ENCODE measurements around the gene DCXR. TPM values are rescaled to one million over a fixed set of nuclear protein-coding genes. Genes with fewer than 3 reads are reported as not detected.

DCXR gene
- total and polyA plus RNA-seq, 2 of the 13 experiments (the other 11 are each of a cell fraction or from before 2014, with no cell fraction given), result 287 to 311 TPM

DNA sequence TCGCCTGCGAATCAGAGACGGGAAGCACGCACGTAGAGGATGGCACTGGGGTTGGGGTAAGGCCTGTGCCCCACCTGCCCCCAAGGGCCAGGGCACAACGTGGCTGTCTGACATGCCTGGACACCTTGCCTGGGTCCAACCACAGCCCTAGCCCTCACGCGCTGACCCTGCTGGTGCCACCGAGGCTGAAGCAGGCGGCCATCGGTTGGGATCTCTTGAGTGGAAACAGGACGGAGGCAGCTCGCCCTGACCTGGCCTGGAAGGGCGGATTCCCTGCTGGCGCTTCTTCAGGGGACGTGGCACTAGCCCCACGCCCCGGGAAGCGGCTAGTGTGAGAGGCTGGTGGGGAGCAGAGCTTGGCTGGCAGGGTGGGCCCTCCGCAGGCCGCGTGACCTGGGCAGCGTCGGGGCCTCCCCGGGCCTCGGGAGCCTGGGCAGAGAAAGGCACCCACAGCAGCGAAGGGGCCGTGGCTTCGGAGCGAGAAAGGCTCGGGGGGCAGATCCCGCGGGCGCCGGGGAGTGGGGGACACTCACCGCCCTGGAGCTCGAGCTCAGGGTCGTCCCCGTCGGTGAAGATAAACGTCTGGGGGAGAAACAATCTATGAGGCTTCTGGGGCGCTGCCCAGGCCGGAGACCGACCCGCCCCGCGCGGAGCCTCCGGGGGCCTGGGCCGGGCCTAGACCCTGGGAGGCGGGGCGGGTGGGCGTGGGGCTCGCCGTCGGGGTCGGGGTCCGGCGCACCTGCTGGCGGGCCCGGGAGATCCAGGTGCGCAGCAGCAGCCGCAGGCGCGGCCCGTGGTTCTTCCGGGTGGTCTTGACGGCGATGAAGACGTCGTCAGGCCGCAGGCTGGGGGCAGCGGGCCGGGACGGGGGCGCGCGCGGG, 13.5 kb upstream of the DCXR start (continued):
- TF ChIP-seq, protein P1, sequence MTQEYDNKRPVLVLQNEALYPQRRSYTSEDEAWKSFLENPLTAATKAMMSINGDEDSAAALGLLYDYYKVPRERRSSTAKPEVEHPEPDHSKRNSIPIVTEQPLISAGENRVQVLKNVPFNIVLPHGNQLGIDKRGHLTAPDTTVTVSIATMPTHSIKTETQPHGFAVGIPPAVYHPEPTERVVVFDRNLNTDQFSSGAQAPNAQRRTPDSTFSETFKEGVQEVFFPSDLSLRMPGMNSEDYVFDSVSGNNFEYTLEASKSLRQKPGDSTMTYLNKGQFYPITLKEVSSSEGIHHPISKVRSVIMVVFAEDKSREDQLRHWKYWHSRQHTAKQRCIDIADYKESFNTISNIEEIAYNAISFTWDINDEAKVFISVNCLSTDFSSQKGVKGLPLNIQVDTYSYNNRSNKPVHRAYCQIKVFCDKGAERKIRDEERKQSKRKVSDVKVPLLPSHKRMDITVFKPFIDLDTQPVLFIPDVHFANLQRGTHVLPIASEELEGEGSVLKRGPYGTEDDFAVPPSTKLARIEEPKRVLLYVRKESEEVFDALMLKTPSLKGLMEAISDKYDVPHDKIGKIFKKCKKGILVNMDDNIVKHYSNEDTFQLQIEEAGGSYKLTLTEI (CRISPR knock-in tag; conservative IDR thresholded peaks at IDR 0.05), result no peak
- TF ChIP-seq, protein P2, sequence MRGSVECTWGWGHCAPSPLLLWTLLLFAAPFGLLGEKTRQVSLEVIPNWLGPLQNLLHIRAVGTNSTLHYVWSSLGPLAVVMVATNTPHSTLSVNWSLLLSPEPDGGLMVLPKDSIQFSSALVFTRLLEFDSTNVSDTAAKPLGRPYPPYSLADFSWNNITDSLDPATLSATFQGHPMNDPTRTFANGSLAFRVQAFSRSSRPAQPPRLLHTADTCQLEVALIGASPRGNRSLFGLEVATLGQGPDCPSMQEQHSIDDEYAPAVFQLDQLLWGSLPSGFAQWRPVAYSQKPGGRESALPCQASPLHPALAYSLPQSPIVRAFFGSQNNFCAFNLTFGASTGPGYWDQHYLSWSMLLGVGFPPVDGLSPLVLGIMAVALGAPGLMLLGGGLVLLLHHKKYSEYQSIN (CRISPR knock-in tag; IDR thresholded peaks at IDR 0.05; ENCODE audit: borderline replicate concordance), result no peak
- TF ChIP-seq, protein P3, sequence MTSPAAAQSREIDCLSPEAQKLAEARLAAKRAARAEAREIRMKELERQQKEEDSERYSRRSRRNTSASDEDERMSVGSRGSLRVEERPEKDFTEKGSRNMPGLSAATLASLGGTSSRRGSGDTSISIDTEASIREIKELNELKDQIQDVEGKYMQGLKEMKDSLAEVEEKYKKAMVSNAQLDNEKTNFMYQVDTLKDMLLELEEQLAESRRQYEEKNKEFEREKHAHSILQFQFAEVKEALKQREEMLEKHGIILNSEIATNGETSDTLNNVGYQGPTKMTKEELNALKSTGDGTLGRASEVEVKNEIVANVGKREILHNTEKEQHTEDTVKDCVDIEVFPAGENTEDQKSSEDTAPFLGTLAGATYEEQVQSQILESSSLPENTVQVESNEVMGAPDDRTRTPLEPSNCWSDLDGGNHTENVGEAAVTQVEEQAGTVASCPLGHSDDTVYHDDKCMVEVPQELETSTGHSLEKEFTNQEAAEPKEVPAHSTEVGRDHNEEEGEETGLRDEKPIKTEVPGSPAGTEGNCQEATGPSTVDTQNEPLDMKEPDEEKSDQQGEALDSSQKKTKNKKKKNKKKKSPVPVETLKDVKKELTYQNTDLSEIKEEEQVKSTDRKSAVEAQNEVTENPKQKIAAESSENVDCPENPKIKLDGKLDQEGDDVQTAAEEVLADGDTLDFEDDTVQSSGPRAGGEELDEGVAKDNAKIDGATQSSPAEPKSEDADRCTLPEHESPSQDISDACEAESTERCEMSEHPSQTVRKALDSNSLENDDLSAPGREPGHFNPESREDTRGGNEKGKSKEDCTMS (CRISPR knock-in tag; conservative IDR thresholded peaks at IDR 0.05), result no peak
- TF ChIP-seq, protein P4, sequence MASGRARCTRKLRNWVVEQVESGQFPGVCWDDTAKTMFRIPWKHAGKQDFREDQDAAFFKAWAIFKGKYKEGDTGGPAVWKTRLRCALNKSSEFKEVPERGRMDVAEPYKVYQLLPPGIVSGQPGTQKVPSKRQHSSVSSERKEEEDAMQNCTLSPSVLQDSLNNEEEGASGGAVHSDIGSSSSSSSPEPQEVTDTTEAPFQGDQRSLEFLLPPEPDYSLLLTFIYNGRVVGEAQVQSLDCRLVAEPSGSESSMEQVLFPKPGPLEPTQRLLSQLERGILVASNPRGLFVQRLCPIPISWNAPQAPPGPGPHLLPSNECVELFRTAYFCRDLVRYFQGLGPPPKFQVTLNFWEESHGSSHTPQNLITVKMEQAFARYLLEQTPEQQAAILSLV (CRISPR knock-in tag; IDR thresholded peaks at IDR 0.05; ENCODE audit: borderline replicate concordance), result peak; percentile 68; the same call in 1 of the 2 replicates
- no peak for TF ChIP-seq ZNF33B (CRISPR knock-in tag; IDR thresholded peaks at IDR 0.05)
- no peak for TF ChIP-seq ZFP36 (IDR thresholded peaks at IDR 0.05; ENCODE audit: borderline replicate concordance, low read depth, low read length, partially characterized antibody)
- TF ChIP-seq ZNF317 (CRISPR knock-in tag; IDR thresholded peaks at IDR 0.05), result no peak
- no peak for TF ChIP-seq ZNF234 (CRISPR knock-in tag; conservative IDR thresholded peaks at IDR 0.05)
- no peak for TF ChIP-seq ERF (CRISPR knock-in tag; IDR thresholded peaks at IDR 0.05)
- TF ChIP-seq SIX4 (CRISPR knock-in tag; IDR thresholded peaks at IDR 0.05), result no peak
- TF ChIP-seq AKAP8 (CRISPR knock-in tag; IDR thresholded peaks at IDR 0.05), result 0 out of 2 replicates have a peak, but pooled peaks have one; percentile 35
- TF ChIP-seq, protein P5, sequence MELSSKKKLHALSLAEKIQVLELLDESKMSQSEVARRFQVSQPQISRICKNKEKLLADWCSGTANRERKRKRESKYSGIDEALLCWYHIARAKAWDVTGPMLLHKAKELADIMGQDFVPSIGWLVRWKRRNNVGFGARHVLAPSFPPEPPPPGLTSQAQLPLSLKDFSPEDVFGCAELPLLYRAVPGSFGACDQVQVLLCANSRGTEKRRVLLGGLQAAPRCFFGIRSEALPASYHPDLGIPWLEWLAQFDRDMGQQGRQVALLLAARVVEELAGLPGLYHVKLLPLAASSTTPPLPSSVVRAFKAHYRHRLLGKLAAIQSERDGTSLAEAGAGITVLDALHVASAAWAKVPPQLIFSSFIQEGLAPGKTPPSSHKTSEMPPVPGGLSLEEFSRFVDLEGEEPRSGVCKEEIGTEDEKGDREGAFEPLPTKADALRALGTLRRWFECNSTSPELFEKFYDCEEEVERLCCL (CRISPR knock-in tag; IDR thresholded peaks at IDR 0.05; ENCODE audit: borderline replicate concordance), result 0 out of 2 replicates have a peak, but pooled peaks have one; percentile 45
- TF ChIP-seq SMARCE1 (IDR thresholded peaks at IDR 0.05; ENCODE audit: borderline replicate concordance), result no peak
- peak; percentile 94 for TF ChIP-seq ZBTB38 (CRISPR knock-in tag; IDR thresholded peaks at IDR 0.05)
- TF ChIP-seq RORA (CRISPR knock-in tag; IDR thresholded peaks at IDR 0.05), result no peak
- TF ChIP-seq NFE2 (CRISPR knock-in tag; IDR thresholded peaks at IDR 0.05), result no peak
- no peak for TF ChIP-seq TAF15 (IDR thresholded peaks at IDR 0.05; ENCODE audit: low read depth, low read length, poor library complexity, severe bottlenecking)
- TF ChIP-seq, protein P6, sequence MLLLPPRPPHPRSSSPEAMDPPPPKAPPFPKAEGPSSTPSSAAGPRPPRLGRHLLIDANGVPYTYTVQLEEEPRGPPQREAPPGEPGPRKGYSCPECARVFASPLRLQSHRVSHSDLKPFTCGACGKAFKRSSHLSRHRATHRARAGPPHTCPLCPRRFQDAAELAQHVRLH (CRISPR knock-in tag; IDR thresholded peaks at IDR 0.05; ENCODE audit: borderline replicate concordance, low read depth), result no peak
- TF ChIP-seq HMGA1 (CRISPR knock-in tag; conservative IDR thresholded peaks at IDR 0.05), result no peak
- 0 out of 2 replicates have a peak, but pooled peaks have one; percentile 25 for TF ChIP-seq CENPT (CRISPR knock-in tag; IDR thresholded peaks at IDR 0.05; ENCODE audit: low read depth)
- TF ChIP-seq PAX8 (CRISPR knock-in tag; IDR thresholded peaks at IDR 0.05; ENCODE audit: borderline replicate concordance), result no peak
